HL-60 (cell line): Measurements from ENCODE around the gene AGAP1.

Source experiments
- DNase-seq, 2 experiments: peaks; one replicate each; pipeline ENCODE4 v3.0.0-alpha.2; 2010 to 2020; ENCODE audit warnings: low read depth in 1 of 2, low spot score in 1 of 2
- H3K27ac ChIP-seq: fragments of 250-450 bp; sonication (Bioruptor Pico); replicated peaks from 2 replicates; pipeline ENCODE4 v1.5.1; 2020; ENCODE audit warnings: mild to moderate bottlenecking, moderate library complexity
- H3K27me3 ChIP-seq: fragments of 250-450 bp; sonication (Bioruptor Pico); 2 replicates; pipeline ENCODE4 v1.5.1; 2021; ENCODE audit warnings: mild to moderate bottlenecking, moderate library complexity; ENCODE audit not compliant: insufficient read depth, poor library complexity, severe bottlenecking
- H3K4me3 ChIP-seq: replicated peaks from 2 replicates; pipeline ENCODE4 v1.5.1; 2011; ENCODE audit warnings: mild to moderate bottlenecking, control low read depth, low read length; ENCODE audit not compliant: insufficient read depth
- GABPA ChIP-seq: IDR thresholded peaks from 2 replicates; pipeline ENCODE4 v1.6.1; 2012; ENCODE audit warnings: low read depth
- POLR2AphosphoS5 ChIP-seq: IDR thresholded peaks from 2 replicates; pipeline ENCODE4 v1.6.1; 2012; ENCODE audit warnings: low read depth
- SPI1 ChIP-seq: IDR thresholded peaks from 2 replicates; pipeline ENCODE4 v1.6.1; 2012; ENCODE audit warnings: low read depth, mild to moderate bottlenecking, borderline replicate concordance
- TF ChIP-seq, protein P1 (sequence below): IDR thresholded peaks from one replicate; pipeline ENCODE4 v1.5.1; 2011; ENCODE audit warnings: low read length, control low read depth, inconsistent platforms; ENCODE audit not compliant: insufficient read depth
- TF ChIP-seq, protein P2 (sequence below): IDR thresholded peaks from 2 replicates; pipeline ENCODE4 v1.6.1; 2012; ENCODE audit warnings: low read depth; ENCODE audit not compliant: insufficient replicate concordance

AGAP1 gene

DNA sequence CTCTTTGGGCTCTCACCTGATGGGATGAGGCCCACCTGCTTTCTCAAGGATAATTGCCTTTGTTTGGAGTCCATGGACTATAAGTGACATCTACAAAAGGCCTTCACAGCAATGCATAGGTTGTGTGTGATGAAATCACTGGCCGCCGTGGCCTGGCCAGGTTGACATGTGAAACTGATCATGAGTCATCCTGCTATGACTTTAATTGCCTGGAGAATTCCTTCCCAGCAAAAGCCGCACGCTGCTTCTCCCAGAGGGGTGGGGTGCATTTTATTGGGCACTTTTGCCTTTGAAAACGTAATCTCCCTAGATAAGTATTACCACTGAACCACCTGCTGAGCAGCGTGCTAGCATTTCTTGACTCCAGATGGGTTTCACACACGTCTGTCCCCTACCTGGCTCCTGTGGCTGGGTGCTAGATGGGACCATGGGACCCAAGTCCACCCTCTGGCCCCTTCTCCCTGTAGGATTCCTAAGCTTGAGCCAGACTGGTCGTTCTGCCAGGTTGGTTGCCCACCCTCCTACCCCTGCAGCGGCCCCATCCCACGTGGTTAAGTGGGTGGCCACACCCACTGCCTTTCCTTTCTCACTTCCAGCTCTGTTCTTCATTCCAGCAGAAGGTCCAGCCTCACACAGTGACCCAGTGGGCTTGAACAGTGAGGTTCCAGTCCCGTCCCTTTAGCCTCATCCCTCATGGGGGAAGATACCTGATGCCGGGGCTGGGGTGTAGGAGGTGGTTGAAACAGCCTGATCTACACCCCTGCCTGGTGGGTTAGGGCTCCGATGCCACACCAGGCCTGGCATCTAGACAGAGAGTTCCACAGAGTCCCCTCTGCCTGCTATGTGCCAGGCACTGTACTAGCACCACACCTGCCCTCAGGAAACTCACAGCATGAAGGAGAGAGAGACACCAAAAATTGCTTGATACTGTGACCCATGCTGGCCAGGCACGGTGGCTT, 584.7 kb downstream of the AGAP1 start:
- TF ChIP-seq, protein P1, sequence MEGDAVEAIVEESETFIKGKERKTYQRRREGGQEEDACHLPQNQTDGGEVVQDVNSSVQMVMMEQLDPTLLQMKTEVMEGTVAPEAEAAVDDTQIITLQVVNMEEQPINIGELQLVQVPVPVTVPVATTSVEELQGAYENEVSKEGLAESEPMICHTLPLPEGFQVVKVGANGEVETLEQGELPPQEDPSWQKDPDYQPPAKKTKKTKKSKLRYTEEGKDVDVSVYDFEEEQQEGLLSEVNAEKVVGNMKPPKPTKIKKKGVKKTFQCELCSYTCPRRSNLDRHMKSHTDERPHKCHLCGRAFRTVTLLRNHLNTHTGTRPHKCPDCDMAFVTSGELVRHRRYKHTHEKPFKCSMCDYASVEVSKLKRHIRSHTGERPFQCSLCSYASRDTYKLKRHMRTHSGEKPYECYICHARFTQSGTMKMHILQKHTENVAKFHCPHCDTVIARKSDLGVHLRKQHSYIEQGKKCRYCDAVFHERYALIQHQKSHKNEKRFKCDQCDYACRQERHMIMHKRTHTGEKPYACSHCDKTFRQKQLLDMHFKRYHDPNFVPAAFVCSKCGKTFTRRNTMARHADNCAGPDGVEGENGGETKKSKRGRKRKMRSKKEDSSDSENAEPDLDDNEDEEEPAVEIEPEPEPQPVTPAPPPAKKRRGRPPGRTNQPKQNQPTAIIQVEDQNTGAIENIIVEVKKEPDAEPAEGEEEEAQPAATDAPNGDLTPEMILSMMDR, result no peak
- no peak for TF ChIP-seq POLR2AphosphoS5
- TF ChIP-seq, protein P2, sequence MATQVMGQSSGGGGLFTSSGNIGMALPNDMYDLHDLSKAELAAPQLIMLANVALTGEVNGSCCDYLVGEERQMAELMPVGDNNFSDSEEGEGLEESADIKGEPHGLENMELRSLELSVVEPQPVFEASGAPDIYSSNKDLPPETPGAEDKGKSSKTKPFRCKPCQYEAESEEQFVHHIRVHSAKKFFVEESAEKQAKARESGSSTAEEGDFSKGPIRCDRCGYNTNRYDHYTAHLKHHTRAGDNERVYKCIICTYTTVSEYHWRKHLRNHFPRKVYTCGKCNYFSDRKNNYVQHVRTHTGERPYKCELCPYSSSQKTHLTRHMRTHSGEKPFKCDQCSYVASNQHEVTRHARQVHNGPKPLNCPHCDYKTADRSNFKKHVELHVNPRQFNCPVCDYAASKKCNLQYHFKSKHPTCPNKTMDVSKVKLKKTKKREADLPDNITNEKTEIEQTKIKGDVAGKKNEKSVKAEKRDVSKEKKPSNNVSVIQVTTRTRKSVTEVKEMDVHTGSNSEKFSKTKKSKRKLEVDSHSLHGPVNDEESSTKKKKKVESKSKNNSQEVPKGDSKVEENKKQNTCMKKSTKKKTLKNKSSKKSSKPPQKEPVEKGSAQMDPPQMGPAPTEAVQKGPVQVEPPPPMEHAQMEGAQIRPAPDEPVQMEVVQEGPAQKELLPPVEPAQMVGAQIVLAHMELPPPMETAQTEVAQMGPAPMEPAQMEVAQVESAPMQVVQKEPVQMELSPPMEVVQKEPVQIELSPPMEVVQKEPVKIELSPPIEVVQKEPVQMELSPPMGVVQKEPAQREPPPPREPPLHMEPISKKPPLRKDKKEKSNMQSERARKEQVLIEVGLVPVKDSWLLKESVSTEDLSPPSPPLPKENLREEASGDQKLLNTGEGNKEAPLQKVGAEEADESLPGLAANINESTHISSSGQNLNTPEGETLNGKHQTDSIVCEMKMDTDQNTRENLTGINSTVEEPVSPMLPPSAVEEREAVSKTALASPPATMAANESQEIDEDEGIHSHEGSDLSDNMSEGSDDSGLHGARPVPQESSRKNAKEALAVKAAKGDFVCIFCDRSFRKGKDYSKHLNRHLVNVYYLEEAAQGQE, result no peak
- TF ChIP-seq SPI1, result no peak
- no peak for TF ChIP-seq GABPA
- Histone ChIP-seq H3K27me3 (no peaks in the 10 kb centered on the region), H3K4me3 (no peak overlapping the region), H3K27ac (no peak overlapping the region)
- no peak for DNase-seq

- no peaks in the 10 kb centered on the region for H3K27me3 ChIP-seq
- H3K4me3 ChIP-seq, result no peak overlapping the region
- no peak for TF ChIP-seq POLR2AphosphoS5
- TF ChIP-seq, protein P2, result no peak
- TF ChIP-seq SPI1, result no peak
- TF ChIP-seq, protein P1, result no peak
- TF ChIP-seq GABPA, result no peak
- no peak for DNase-seq
- H3K27ac ChIP-seq, result no peak overlapping the region
Measured at GRCh38 chr2:236080412-236080811, 586.6 kb downstream of the AGAP1 start.

DNA sequence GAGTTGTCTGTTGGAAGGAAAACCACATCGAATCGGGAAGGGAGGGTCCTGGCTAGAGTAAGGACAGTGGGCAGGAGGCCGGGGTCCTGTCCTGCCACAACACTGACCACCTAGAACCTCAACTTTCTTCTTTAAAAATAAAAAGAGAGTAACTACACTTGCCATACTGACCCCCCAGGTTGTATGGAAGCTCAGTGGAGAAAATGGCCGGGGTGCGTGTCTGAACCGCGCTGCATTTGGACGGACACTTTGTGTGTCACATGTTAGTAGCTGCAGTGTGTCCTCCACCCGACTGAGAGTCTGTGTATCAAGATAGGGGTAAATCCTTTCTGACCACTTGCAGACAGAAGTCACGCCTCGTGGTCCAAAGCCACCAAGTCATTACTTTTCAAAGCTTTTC, 587.3 kb downstream of the AGAP1 start:
- DNase-seq, result no peak
- no peak for TF ChIP-seq GABPA
- TF ChIP-seq POLR2AphosphoS5, result no peak
- TF ChIP-seq, protein P1, result no peak
- TF ChIP-seq, protein P2, result no peak
- TF ChIP-seq SPI1, result no peak
- Histone ChIP-seq H3K27me3 (no peaks in the 10 kb centered on the region), H3K27ac (no peak overlapping the region), H3K4me3 (no peak overlapping the region)
